ENCODE results near the gene GBE1. TPM values are rescaled to one million over a fixed set of nuclear protein-coding genes. Genes with fewer than 3 reads are reported as not detected.
"Not testable (repeated sequence)": the region's sequence is repeated elsewhere in the genome, so short reads cannot be mapped to it uniquely, and the experiment has no call there.

GBE1 gene
- total RNA-seq, 2 experiments from 2014 or later, result 29.8 to 33.3 TPM

- ChIA-PET CTCF (interaction anchor here (0.8 kb wide), 1 partner anchor 636 kb away, joined by 3 read pairs; no protein-coding TSS in a partner anchor), POLR2A (no interaction called here)
- DNase-seq (no peak), ATAC-seq (no peak)
- H3K27me3 Mint-ChIP-seq (ENCODE audit: low read depth), result no peaks in the 10 kb centered on the region
- H3K4me3 Mint-ChIP-seq, result no peak overlapping the region
- no peak overlapping the region for H3K27ac Mint-ChIP-seq
- no peaks in the 10 kb centered on the region for H3K36me3 Mint-ChIP-seq (ENCODE audit: low read depth)
- no peaks in the 10 kb centered on the region for H3K9me3 Mint-ChIP-seq (ENCODE audit: insufficient read depth)
- H3K4me1 Mint-ChIP-seq (ENCODE audit: low read depth), result no peaks in the 10 kb centered on the region
These were observed 263.7 kb downstream of the GBE1 start for GRCh38 chr3:81497572-81498251.

- H3K4me1 Mint-ChIP-seq (ENCODE audit: low read depth), result no peaks in the 10 kb centered on the region
- ATAC-seq (no peak), DNase-seq (no peak)
- no peaks in the 10 kb centered on the region for H3K9me3 Mint-ChIP-seq (ENCODE audit: insufficient read depth)
- H3K27ac Mint-ChIP-seq, result no peak overlapping the region
- ChIA-PET CTCF (no interaction called here), POLR2A (no interaction called here)
- no peaks in the 10 kb centered on the region for H3K36me3 Mint-ChIP-seq (ENCODE audit: low read depth)
- H3K27me3 Mint-ChIP-seq (ENCODE audit: low read depth), result no peaks in the 10 kb centered on the region
- H3K4me3 Mint-ChIP-seq, result no peak overlapping the region
These were observed 264.9 kb downstream of the GBE1 start for GRCh38 chr3:81496407-81497104.

GRCh38 chr3:81492471-81492870 is 269.0 kb downstream of the GBE1 start:
- H3K27me3 Mint-ChIP-seq (ENCODE audit: low read depth); H3K27ac Mint-ChIP-seq; ATAC-seq; DNase-seq; H3K36me3 Mint-ChIP-seq (ENCODE audit: low read depth); POLR2A ChIA-PET; H3K4me3 Mint-ChIP-seq; H3K4me1 Mint-ChIP-seq (ENCODE audit: low read depth); CTCF ChIA-PET; H3K9me3 Mint-ChIP-seq (ENCODE audit: insufficient read depth): not testable (repeated sequence)

- POLR2A ChIA-PET, result no interaction called here
- H3K4me1 Mint-ChIP-seq (ENCODE audit: low read depth), result no peaks in the 10 kb centered on the region
- DNase-seq (no peak), ATAC-seq (no peak)
- H3K27me3 Mint-ChIP-seq (ENCODE audit: low read depth), result no peaks in the 10 kb centered on the region
- CTCF ChIA-PET, result interaction anchor here (1.0 to 1.7 kb wide), 2 partner anchors 18 to 270 kb away, joined by 3 to 4 read pairs; partner anchors contain the start of gene GBE1
- no peaks in the 10 kb centered on the region for H3K9me3 Mint-ChIP-seq (ENCODE audit: insufficient read depth)
- no peaks in the 10 kb centered on the region for H3K36me3 Mint-ChIP-seq (ENCODE audit: low read depth)
- H3K27ac Mint-ChIP-seq, result no peak overlapping the region
- no peak overlapping the region for H3K4me3 Mint-ChIP-seq
These were observed 269.4 kb downstream of the GBE1 start for GRCh38 chr3:81492040-81492439.

- POLR2A ChIA-PET, result no interaction called here
- no peak overlapping the region for H3K27ac Mint-ChIP-seq
- H3K4me1 Mint-ChIP-seq (ENCODE audit: low read depth), result no peaks in the 10 kb centered on the region
- ATAC-seq (peak; percentile 86), DNase-seq (peak; percentile 88)
- H3K4me3 Mint-ChIP-seq, result no peak overlapping the region
- H3K27me3 Mint-ChIP-seq (ENCODE audit: low read depth), result no peaks in the 10 kb centered on the region
- H3K36me3 Mint-ChIP-seq (ENCODE audit: low read depth), result no peaks in the 10 kb centered on the region
- H3K9me3 Mint-ChIP-seq (ENCODE audit: insufficient read depth), result no peaks in the 10 kb centered on the region
- CTCF ChIA-PET, result interaction anchor here (0.6 to 1.8 kb wide), 24 partner anchors 11 to 653 kb away, joined by 3 to 13 read pairs (median 4); partner anchors contain the start of gene GBE1
These were observed 270.7 kb downstream of the GBE1 start for GRCh38 chr3:81490541-81491288.

GRCh38 chr3:81485444-81485865 is 276.0 kb downstream of the GBE1 start:
- H3K36me3 Mint-ChIP-seq (ENCODE audit: low read depth), result no peaks in the 10 kb centered on the region
- H3K27ac Mint-ChIP-seq, result no peak overlapping the region
- no peak overlapping the region for H3K4me3 Mint-ChIP-seq
- ATAC-seq (no peak), DNase-seq (no peak)
- POLR2A ChIA-PET, result no interaction called here
- no peaks in the 10 kb centered on the region for H3K27me3 Mint-ChIP-seq (ENCODE audit: low read depth)
- CTCF ChIA-PET, result interaction anchor here (1.0 kb wide), 1 partner anchor 9 kb away, joined by 3 read pairs; no protein-coding TSS in a partner anchor
- H3K4me1 Mint-ChIP-seq (ENCODE audit: low read depth), result no peaks in the 10 kb centered on the region
- no peaks in the 10 kb centered on the region for H3K9me3 Mint-ChIP-seq (ENCODE audit: insufficient read depth)

- H3K27ac Mint-ChIP-seq, result no peak overlapping the region
- H3K27me3 Mint-ChIP-seq (ENCODE audit: low read depth), result no peaks in the 10 kb centered on the region
- H3K4me3 Mint-ChIP-seq, result no peak overlapping the region
- H3K36me3 Mint-ChIP-seq (ENCODE audit: low read depth), result no peaks in the 10 kb centered on the region
- ATAC-seq (no peak), DNase-seq (no peak)
- CTCF ChIA-PET, result no interaction called here
- H3K4me1 Mint-ChIP-seq (ENCODE audit: low read depth), result no peaks in the 10 kb centered on the region
- H3K9me3 Mint-ChIP-seq (ENCODE audit: insufficient read depth), result no peaks in the 10 kb centered on the region
- POLR2A ChIA-PET, result interaction anchor here (0.7 kb wide), 1 partner anchor 324 kb away, joined by 3 read pairs; no protein-coding TSS in a partner anchor
These were observed 276.9 kb downstream of the GBE1 start for GRCh38 chr3:81484520-81484919.

GRCh38 chr3:81483046-81483445 is 278.4 kb downstream of the GBE1 start:
- POLR2A ChIA-PET, result no interaction called here
- Mint-ChIP-seq H3K27me3 (ENCODE audit: low read depth) (no peaks in the 10 kb centered on the region), H3K4me1 (ENCODE audit: low read depth) (no peaks in the 10 kb centered on the region), H3K9me3 (ENCODE audit: insufficient read depth) (no peaks in the 10 kb centered on the region), H3K36me3 (ENCODE audit: low read depth) (no peaks in the 10 kb centered on the region), H3K27ac (no peak overlapping the region), H3K4me3 (no peak overlapping the region)
- CTCF ChIA-PET, result no interaction called here
- DNase-seq, result no peak
- no peak for ATAC-seq

- H3K9me3 Mint-ChIP-seq (ENCODE audit: insufficient read depth), result no peaks in the 10 kb centered on the region
- DNase-seq, result no peak
- POLR2A ChIA-PET, result no interaction called here
- H3K27me3 Mint-ChIP-seq (ENCODE audit: low read depth), result peaks cover 3% of the 10 kb centered on the region
- no peaks in the 10 kb centered on the region for H3K4me1 Mint-ChIP-seq (ENCODE audit: low read depth)
- no peak overlapping the region for H3K27ac Mint-ChIP-seq
- no peaks in the 10 kb centered on the region for H3K36me3 Mint-ChIP-seq (ENCODE audit: low read depth)
- CTCF ChIA-PET, result interaction anchor here (3.5 kb wide), 1 partner anchor 13 kb away, joined by 13 read pairs; no protein-coding TSS in a partner anchor
- no peak overlapping the region for H3K4me3 Mint-ChIP-seq
- no peak for ATAC-seq
These were observed 283.7 kb downstream of the GBE1 start for GRCh38 chr3:81477740-81478139.

- CTCF ChIA-PET, result interaction anchor here (0.6 to 3.5 kb wide), 3 partner anchors 9 to 738 kb away, joined by 3 to 13 read pairs (median 3); no protein-coding TSS in a partner anchor
These were observed 284.8 kb downstream of the GBE1 start for GRCh38 chr3:81476692-81477091.

GRCh38 chr3:81472600-81473362 is 288.7 kb downstream of the GBE1 start:
- Mint-ChIP-seq H3K4me3 (no peak overlapping the region), H3K27me3 (ENCODE audit: low read depth) (peaks cover 3% of the 10 kb centered on the region), H3K4me1 (ENCODE audit: low read depth) (no peaks in the 10 kb centered on the region), H3K36me3 (ENCODE audit: low read depth) (no peaks in the 10 kb centered on the region), H3K9me3 (ENCODE audit: insufficient read depth) (no peaks in the 10 kb centered on the region), H3K27ac (no peak overlapping the region)
- ATAC-seq (no peak), DNase-seq (no peak)
- ChIA-PET POLR2A (no interaction called here), CTCF (no interaction called here)

More at GRCh38 chr3:81476692-81477091, 284.8 kb downstream of the GBE1 start:
- Mint-ChIP-seq H3K27me3 (ENCODE audit: low read depth) (peaks cover 3% of the 10 kb centered on the region), H3K9me3 (ENCODE audit: insufficient read depth) (no peaks in the 10 kb centered on the region), H3K36me3 (ENCODE audit: low read depth) (no peaks in the 10 kb centered on the region), H3K4me1 (ENCODE audit: low read depth) (no peaks in the 10 kb centered on the region), H3K27ac (no peak overlapping the region), H3K4me3 (no peak overlapping the region)
- DNase-seq (no peak), ATAC-seq (no peak)
- POLR2A ChIA-PET, result no interaction called here
